KMS-11 (cell line): Measurements from ENCODE around the gene SMIM14.

ENCODE experiments used
- H2AFZ ChIP-seq: fragments of 200-600 bp; sonication (generic); 2 replicates; pipeline ENCODE4 v1.6.1; 2016; ENCODE audit warnings: antibody characterized with exemption, mixed run types, low read depth
- H3K27ac ChIP-seq: fragments of 200-600 bp; sonication (generic); 2 replicates; pipeline ENCODE4 v1.6.1; 2016; ENCODE audit warnings: mild to moderate bottlenecking, mixed run types
- H3K27me3 ChIP-seq: fragments of 200-600 bp; sonication (generic); 2 replicates; pipeline ENCODE4 v1.6.1; 2017; ENCODE audit warnings: mild to moderate bottlenecking, low read depth, mixed run types, moderate library complexity; ENCODE audit not compliant: insufficient read depth
- H3K36me3 ChIP-seq: fragments of 200-600 bp; sonication (generic); 2 replicates; pipeline ENCODE4 v1.6.1; 2017; ENCODE audit warnings: mild to moderate bottlenecking, mixed run types; ENCODE audit not compliant: insufficient read depth
- H3K4me1 ChIP-seq: fragments of 200-600 bp; sonication (generic); 2 replicates; pipeline ENCODE4 v1.6.1; 2016; ENCODE audit warnings: mild to moderate bottlenecking, low read depth, mixed run types; ENCODE audit not compliant: poor library complexity, severe bottlenecking
- H3K4me2 ChIP-seq: fragments of 200-600 bp; sonication (generic); 2 replicates; pipeline ENCODE4 v1.7.0; 2016; ENCODE audit warnings: mild to moderate bottlenecking, mixed run types
- H3K4me3 ChIP-seq: fragments of 200-600 bp; sonication (generic); IDR thresholded peaks from 2 replicates; pipeline ENCODE4 v1.6.1; 2017; ENCODE audit warnings: low read depth, low read length, mixed read lengths; ENCODE audit not compliant: insufficient read depth
- H3K79me2 ChIP-seq: fragments of 200-600 bp; sonication (generic); 2 replicates; pipeline ENCODE4 v1.6.1; 2016; ENCODE audit warnings: low read depth, mixed run types; ENCODE audit not compliant: insufficient read depth
- H3K9ac ChIP-seq: fragments of 200-600 bp; sonication (generic); 2 replicates; pipeline ENCODE4 v1.6.1; 2016; ENCODE audit warnings: mild to moderate bottlenecking, mixed run types
- H4K20me1 ChIP-seq: fragments of 200-600 bp; sonication (generic); 2 replicates; pipeline ENCODE4 v1.6.1; 2016; ENCODE audit warnings: mild to moderate bottlenecking, mixed run types; ENCODE audit not compliant: insufficient read depth
- TF ChIP-seq, protein P1 (sequence below): fragments of 200-600 bp; sonication (generic); conservative IDR thresholded peaks from 2 replicates; pipeline ENCODE4 v1.6.1; 2017; ENCODE audit warnings: low read depth, mild to moderate bottlenecking, antibody characterized with exemption, low read length, moderate library complexity, mixed read lengths

SMIM14 gene

DNA sequence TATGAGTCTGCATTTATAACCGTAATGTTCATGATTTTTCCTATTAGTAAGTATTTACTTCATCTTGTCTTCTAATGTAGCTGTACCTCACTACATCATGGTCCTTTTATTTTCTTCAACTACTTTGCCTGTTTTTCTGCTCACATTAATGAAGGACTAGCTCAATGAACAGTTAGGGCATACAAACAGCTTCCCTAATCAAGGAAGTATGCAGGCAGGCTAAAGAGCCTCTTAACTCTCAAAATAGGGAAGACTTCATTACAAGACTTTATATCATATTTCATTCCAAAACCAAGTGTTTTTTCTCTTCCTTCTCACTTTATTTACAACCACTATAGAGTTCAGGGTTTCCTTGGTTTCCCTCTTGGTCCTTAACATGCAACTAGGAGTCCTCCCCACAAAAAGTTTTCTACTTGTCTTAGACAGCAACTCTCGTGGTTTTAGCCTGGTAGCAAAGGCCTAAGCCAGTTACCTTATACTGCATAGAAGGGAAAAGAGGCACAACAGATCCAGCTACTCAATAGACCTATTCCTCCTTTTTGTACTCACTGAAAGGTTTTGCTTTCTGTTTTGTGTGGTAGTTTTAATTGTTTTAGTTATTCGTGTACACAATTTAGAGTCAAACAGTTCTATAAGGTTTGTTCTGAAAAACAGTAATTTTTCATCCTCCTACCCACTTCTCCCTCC lies 40.8 kb downstream of the SMIM14 start:
- no peaks in the 10 kb centered on the region for H3K36me3 ChIP-seq
- no peak overlapping the region for H2AFZ ChIP-seq
- TF ChIP-seq, protein P1, sequence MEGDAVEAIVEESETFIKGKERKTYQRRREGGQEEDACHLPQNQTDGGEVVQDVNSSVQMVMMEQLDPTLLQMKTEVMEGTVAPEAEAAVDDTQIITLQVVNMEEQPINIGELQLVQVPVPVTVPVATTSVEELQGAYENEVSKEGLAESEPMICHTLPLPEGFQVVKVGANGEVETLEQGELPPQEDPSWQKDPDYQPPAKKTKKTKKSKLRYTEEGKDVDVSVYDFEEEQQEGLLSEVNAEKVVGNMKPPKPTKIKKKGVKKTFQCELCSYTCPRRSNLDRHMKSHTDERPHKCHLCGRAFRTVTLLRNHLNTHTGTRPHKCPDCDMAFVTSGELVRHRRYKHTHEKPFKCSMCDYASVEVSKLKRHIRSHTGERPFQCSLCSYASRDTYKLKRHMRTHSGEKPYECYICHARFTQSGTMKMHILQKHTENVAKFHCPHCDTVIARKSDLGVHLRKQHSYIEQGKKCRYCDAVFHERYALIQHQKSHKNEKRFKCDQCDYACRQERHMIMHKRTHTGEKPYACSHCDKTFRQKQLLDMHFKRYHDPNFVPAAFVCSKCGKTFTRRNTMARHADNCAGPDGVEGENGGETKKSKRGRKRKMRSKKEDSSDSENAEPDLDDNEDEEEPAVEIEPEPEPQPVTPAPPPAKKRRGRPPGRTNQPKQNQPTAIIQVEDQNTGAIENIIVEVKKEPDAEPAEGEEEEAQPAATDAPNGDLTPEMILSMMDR: no peak
- no peak overlapping the region for H3K4me2 ChIP-seq
- H3K9ac ChIP-seq: no peak overlapping the region
- no peaks in the 10 kb centered on the region for H3K27me3 ChIP-seq
- no peaks in the 10 kb centered on the region for H4K20me1 ChIP-seq
- no peak overlapping the region for H3K4me3 ChIP-seq
- H3K27ac ChIP-seq: no peak overlapping the region
- no peaks in the 10 kb centered on the region for H3K79me2 ChIP-seq
- no peaks in the 10 kb centered on the region for H3K4me1 ChIP-seq

DNA sequence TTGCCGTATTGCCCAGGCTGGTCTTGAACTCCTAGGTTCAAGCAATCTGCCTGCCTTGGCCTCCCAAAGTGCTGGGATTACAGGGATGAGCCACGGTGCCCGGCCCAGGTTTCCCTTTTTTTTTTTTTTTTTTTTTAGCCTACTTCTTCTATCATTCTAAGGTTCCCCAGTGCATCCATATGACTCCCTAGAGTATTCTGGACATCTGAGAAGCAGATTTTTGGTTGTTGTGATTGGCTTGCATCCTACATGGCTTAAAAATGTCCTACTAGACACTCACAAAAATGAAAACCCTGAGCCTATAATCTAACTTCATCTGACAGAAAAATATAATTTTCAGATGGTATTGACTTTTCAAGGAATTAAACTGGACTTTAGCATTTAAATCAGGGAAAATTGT lies 41.7 kb downstream of the SMIM14 start:
- Histone ChIP-seq H3K9ac (no peak overlapping the region), H3K36me3 (no peaks in the 10 kb centered on the region), H3K4me3 (no peak overlapping the region), H4K20me1 (no peaks in the 10 kb centered on the region), H3K27me3 (no peaks in the 10 kb centered on the region), H3K4me1 (no peaks in the 10 kb centered on the region), H2AFZ (no peak overlapping the region), H3K27ac (no peak overlapping the region), H3K79me2 (no peaks in the 10 kb centered on the region), H3K4me2 (no peak overlapping the region)
- TF ChIP-seq, protein P1: no peak

DNA sequence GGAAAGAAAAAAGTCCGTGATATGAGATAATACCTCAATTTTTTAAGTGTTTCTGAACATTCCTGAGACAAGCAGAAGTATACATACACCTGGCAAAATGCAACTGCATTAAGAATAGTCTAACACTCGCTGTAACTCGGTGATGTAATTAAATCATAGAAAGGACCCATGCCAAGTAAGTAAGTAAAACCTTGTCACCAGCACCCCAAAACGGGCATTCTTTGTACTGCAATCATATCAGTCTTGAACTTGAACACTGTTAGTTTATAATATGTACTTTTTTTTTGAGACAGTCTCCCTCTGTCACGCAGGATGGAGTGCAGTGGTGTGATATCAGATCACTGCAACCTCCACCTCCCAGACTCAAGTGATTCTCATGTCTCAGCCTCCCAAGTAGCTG lies 47.4 kb downstream of the SMIM14 start:
- H3K4me2 ChIP-seq: no peak overlapping the region

DNA sequence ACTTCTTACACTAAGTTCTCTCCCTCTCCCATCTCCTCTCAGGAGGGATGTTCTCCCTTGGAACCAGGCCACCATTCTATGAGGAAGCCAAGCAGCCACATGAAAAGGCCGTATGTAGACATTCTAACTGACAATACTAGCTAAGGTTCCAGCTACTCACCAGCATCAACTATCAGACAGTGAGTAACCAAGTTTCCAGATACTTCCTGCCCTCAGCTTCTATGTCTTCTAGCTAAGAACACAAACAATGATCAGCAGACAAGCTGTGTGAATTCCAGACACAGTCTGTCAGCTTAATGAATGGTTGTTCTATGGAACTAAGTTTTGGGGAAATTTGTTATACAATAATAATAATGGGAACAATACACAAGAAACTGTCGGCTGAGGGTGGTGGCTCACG lies 50.8 kb downstream of the SMIM14 start:
- Histone ChIP-seq H3K9ac (no peak overlapping the region), H3K36me3 (no peaks in the 10 kb centered on the region), H4K20me1 (no peaks in the 10 kb centered on the region), H3K4me3 (no peak overlapping the region), H3K27ac (no peak overlapping the region), H3K4me1 (no peaks in the 10 kb centered on the region), H2AFZ (no peak overlapping the region), H3K79me2 (no peaks in the 10 kb centered on the region), H3K27me3 (no peaks in the 10 kb centered on the region), H3K4me2 (no peak overlapping the region)
- TF ChIP-seq, protein P1: no peak

More for the DNA sequence above, 47.4 kb downstream of the SMIM14 start:
- Histone ChIP-seq H2AFZ (no peak overlapping the region), H3K4me3 (no peak overlapping the region), H4K20me1 (no peaks in the 10 kb centered on the region), H3K27ac (no peak overlapping the region), H3K36me3 (no peaks in the 10 kb centered on the region), H3K9ac (no peak overlapping the region), H3K79me2 (no peaks in the 10 kb centered on the region), H3K4me1 (no peaks in the 10 kb centered on the region), H3K27me3 (no peaks in the 10 kb centered on the region)
- TF ChIP-seq, protein P1: no peak
